GM21367 (cell line): ENCODE results near the gene MALAT1.

Source experiments
- ATAC-seq: cut with Tn5 transposase; IDR thresholded peaks from one replicate; pipeline ENCODE4 v1.9.1; 2021; ENCODE audit not compliant: unreplicated experiment

Gene MALAT1

DNA sequence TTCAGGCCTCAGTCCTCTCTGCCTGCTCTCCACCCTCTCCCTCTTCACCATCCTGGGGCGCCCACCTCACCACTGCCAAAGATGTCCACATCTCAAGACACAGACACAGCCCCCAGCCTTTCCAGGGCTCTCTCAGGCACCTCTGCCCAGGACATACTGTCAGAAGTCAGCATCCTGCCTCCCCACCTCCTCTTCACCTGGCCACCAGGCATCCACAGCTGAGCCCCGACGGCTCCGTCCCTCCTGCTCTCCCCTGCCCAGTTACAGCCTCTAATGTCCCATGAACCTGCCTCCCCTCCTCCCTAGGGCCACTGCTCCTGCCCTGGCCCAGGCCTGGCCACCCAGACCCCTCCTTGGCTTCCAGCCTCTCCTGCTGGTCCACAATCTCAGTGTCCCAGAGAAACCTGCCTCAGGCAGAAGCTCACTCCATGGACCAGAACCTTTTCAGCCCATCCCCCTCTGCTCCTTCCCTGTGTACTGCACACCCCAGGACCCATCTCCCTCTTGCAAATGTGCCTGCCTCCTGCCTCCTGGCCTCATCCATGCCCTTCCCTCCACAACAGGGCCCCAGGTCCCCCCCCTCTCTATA, 56.1 kb downstream of the MALAT1 start:
- no peak for ATAC-seq

DNA sequence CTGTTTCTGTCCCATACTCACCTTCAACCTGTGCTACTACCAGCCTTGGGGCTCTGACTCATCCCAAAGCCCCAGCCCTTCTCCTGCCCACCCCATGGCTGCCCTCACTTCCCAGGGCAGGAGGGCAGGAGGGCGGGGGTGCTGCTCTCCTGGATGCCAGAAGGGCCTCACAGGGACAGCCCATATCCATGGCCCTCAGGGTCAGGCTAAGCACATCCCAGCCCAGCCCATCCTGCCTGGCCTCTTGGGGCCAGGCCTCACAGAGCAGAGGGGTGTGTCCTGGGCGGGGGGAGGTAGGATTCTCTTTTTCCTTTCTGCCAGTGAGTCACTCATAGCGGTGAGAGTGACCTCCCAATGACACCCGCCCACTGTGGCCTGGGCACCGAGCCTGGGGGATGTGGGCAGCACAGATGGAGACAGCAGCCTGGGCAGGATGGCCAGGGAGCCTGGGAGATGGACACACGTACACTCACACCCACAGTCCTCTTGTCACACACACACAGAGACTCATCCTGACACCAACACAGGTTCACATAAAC, 56.9 kb downstream of the MALAT1 start:
- ATAC-seq, result no peak
